Activated naive CD4-positive, alpha-beta T cell treated with anti-CD3 and anti-CD28 coated beads, Interleukin-2, amount 50 U/mL, for 72 hours (primary cell): ENCODE measurements around the gene NBEA. TPM values are rescaled to one million over a fixed set of nuclear protein-coding genes. Genes with fewer than 3 reads are reported as not detected.
"Not testable (repeated sequence)": the region's sequence is repeated elsewhere in the genome, so short reads cannot be mapped to it uniquely, and the experiment has no call there.

Experiments
- ATAC-seq, 2 donors: fragments of 150-1000 bp; cut with Tn5 transposase; 2 replicates each; pipeline ENCODE4 v1.10.0; 2021; ENCODE audit warnings: mild to moderate bottlenecking in 2 of 2, moderate library complexity in 2 of 2
- DNase-seq, 2 donors: peaks; one replicate each; pipeline ENCODE4 v3.0.0; 2021 to 2022; ENCODE audit warnings: low spot score in 2 of 2
- H3K27ac Mint-ChIP-seq, 2 donors: one replicate each; pipeline ENCODE4 v1.8.0; 2022; ENCODE audit warnings: mild to moderate bottlenecking in 2 of 2, mixed read lengths in 2 of 2
- H3K36me3 Mint-ChIP-seq, 2 donors: one replicate each; pipeline ENCODE4 v1.8.0; 2022; ENCODE audit warnings: mixed read lengths in 2 of 2
- H3K9me3 Mint-ChIP-seq, 2 donors: one replicate each; pipeline ENCODE4 v1.8.0; 2022; ENCODE audit warnings: mixed read lengths in 2 of 2
- total RNA-seq, 2 donors: library from RNA; stranded (reverse); gene quantifications; one replicate each; pipeline ENCODE4 v1.2.3, GENCODE V29; 2022

The NBEA gene
- total RNA-seq, 2 donors from 2014 or later: 0.37 to 0.84 TPM

DNA sequence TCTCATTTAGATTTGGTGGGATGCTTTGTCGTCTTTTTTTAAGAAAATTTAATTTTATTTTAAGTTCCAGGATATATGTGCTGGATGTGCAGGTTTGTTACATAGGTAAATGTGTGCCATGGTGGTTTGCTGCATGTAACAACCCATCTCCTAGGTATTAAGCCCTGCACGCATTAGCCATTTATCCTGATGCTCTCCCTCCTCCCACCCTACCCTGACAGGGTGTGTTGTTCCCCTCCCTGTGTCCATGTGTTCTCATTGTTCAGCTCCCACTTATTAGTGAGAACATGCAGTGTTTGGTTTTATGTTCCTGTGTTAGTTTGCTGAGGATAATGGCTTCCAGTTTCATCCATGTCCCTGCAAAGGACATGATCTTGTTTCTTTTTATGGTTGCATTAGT lies 61.7 kb downstream of the NBEA start:
- not testable (repeated sequence) for ATAC-seq, DNase-seq, H3K36me3 Mint-ChIP-seq, H3K27ac Mint-ChIP-seq, H3K9me3 Mint-ChIP-seq

DNA sequence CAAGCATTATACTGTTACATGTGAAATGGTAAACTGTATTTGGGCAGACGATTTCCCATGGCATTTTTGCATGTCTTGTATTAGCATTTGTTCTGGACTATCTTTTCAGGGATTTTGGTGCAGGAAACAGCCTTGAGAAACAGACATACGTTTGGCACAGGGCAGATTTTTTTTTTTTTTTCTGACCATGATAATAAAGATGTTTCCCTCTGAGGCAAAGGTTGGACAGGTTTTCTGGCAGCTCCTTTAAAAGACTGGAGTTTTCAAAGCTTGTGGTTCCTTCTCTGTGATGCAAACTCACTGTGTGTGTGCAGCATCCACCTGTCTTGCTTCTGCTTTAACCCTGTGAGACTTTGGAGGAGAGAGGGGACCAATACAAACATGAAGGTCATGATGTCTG lies 63.0 kb downstream of the NBEA start:
- peaks cover 14 to 15% of the 10 kb centered on the region in 2 donors for H3K9me3 Mint-ChIP-seq
- no peak for ATAC-seq
- peaks cover 0 to 4% of the 10 kb centered on the region in 2 donors for H3K36me3 Mint-ChIP-seq
- H3K27ac Mint-ChIP-seq: no peak overlapping the region
- no peak for DNase-seq

DNA sequence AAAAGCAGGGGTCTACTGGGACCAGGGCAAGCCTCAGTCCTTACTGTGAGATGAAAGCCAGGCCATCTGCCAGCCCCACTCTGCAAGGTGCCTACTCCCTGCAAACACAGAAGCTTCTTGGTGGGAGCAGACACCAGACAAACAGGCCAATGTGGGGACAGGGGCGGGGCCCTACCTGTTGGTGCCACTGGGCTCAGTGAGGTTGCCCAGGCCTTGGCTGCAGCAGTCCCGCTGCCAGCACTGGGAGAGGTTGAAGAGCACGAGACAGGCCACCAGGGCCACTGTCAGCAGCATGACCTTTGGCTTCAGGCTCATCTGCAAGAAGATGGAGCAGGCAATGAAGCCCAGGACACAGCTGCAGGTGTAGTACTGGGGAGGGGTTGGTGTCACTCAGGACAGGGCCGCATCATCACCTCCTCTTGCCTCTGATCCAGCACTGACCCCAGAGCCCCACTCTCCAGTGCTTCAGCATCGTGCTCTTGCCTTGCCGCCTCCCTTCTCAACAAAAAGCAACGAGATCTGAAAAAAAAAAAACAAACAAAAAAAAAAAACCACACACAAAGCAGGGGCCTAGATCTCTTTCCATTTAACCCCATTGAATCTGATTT lies 72.6 kb downstream of the NBEA start:
- Mint-ChIP-seq H3K36me3 (no peaks in the 10 kb centered on the region), H3K27ac (no peak overlapping the region), H3K9me3 (peaks cover 0 to 5% of the 10 kb centered on the region in 2 donors)
- ATAC-seq (no peak), DNase-seq (no peak)

DNA sequence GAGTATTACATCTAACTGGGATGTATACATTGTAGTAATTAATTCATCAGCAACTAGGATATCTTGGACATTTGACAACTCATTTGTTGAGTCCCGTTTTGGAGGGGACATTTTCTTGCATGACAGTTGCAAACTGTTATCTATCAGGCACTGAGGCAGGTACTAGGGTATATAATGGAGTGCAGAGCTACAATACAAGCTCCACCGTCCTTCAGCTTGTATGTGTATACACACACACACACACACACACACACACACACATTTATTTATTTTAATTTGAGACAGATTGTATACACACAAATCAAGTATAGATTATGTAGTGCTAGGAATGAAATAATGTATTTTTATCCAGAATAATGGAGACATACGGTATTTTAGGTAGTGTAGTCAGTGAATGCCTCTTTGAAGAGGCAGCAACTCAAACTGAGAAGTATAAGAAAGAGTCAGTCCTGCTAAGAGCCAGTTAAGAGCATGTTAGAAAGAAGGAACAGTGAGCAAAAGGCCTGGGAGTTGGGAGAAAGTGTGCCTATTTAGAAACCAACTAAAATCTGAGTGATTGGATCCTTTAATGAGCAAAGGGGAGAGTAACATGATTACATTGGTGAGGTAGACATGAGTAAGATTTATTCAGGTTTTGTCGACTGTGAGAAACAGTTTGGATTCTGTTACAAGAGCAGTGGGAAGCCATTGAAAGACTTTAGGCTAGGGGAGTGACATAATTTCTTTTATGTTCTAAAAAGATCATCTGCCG lies 74.5 kb downstream of the NBEA start:
- peaks cover 0 to 8% of the 10 kb centered on the region in 2 donors for H3K36me3 Mint-ChIP-seq
- ATAC-seq (no peak), DNase-seq (no peak)
- H3K9me3 Mint-ChIP-seq: peaks cover 0 to 5% of the 10 kb centered on the region in 2 donors
- no peak overlapping the region for H3K27ac Mint-ChIP-seq

DNA sequence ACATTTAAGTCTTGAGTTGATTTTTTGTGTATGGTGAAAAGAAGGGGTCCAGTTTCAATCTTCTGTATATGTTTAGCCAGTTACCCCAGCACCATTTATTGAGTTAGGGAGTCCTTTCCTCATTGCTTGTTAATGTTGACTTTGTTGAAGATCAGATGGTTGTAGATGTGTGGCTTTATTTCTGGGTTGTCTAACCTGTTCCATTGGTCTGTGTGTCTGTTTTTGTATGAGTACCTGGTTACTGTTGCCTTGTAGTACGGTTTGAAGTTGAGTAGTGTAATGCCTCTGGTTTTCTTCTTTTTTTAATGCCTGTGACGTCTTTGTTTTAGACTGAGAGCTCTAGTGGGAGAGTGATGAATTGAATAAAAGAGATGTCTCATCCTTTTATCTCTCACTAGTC lies 83.2 kb downstream of the NBEA start:
- no peak for ATAC-seq
- peaks cover 17 to 22% of the 10 kb centered on the region in 2 donors for H3K9me3 Mint-ChIP-seq

DNA sequence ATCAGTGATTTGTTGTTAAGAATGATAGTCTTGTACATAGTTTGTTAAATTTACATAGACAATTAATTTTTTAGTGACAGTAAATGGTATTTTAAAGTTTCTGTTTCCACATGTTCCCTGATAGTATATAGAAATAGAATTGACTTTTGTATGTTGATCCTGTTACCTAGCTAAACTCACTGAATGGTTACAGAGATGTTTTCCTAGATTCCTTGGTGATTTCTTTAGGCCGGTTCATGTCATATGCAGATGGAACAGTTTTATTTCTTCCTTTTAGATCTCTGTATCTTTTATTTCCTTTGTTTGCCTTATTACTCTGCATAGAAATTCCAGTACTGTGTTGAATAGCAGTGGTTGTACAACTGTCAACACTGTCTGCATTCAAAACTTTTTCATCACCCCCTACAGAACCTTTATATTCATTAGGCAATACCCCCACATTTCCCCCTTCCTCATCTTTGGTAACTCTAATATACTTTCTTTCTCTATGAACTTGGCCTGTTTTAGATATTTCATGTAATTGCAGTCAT lies 86.3 kb downstream of the NBEA start:
- DNase-seq (no peak), ATAC-seq (no peak)
- Mint-ChIP-seq H3K36me3 (peaks cover 0 to 21% of the 10 kb centered on the region in 2 donors), H3K27ac (no peak overlapping the region), H3K9me3 (peaks cover 32 to 37% of the 10 kb centered on the region in 2 donors)

More for the DNA sequence above, 83.2 kb downstream of the NBEA start:
- H3K36me3 Mint-ChIP-seq: peaks cover 0 to 17% of the 10 kb centered on the region in 2 donors
- no peak for DNase-seq
- no peak overlapping the region for H3K27ac Mint-ChIP-seq

DNA sequence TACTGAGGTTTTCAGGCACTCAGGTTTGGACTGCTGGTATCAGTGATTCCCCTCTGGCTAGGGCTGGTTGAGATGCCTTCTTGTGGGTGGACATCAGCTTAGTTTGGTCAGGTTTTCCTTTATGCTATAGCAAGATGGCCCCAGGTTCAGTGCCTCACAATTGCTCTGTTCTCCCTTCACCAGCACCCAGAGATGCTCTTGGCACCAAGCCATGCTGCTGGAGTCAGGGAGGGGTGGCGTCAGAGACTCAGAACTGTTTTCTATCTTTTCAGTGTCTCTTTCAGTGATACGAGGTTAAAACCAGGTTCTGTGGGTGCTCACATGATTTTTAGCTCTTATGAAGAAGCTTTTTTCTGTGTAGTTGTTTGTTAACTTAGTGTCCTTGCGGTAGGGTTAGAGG lies 96.9 kb downstream of the NBEA start:
- ATAC-seq: no peak
- H3K36me3 Mint-ChIP-seq: peaks cover 0 to 17% of the 10 kb centered on the region in 2 donors
- no peak for DNase-seq
- H3K27ac Mint-ChIP-seq: no peak overlapping the region
- peaks cover 15 to 17% of the 10 kb centered on the region in 2 donors for H3K9me3 Mint-ChIP-seq

DNA sequence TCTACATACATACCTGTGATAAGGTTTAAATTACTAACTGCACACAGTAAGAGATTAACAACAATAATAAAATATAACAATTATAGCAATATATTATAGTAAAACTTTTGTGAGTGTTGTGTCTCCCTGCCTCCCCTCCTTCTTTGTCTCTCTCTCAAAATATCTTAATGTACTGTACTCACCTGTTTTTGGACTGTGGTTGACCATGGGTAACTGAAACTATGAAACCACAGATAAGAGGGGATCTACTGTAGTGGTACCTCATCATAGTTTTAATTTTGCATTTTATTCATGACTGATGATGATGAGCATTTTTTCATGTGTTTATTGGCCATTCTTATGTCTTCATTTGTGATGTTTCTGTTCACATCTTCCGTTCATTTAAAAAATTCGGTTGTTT lies 104.5 kb downstream of the NBEA start:
- H3K9me3 Mint-ChIP-seq: no peaks in the 10 kb centered on the region
- H3K27ac Mint-ChIP-seq: no peak overlapping the region
- ATAC-seq (no peak), DNase-seq (no peak)
- H3K36me3 Mint-ChIP-seq: no peaks in the 10 kb centered on the region

DNA sequence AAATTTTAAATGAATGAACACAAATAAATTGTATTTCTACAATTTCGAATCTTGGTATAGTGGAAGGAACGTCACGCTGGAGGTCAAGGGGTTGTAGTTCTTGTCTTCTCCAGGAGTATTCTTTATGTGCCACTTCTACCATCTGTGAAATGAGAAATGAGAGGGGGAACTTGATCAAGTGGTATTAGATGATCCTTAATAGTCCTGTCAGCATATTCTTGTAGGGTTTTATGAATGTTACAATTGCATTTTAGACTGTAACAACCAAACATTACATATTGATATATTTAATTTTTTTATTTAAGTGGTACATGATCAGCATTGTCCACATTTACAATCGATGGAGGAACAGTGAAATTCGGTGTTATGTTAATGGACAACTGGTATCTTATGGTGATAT lies 113.6 kb downstream of the NBEA start:
- Mint-ChIP-seq H3K27ac (no peak overlapping the region), H3K36me3 (no peaks in the 10 kb centered on the region), H3K9me3 (no peaks in the 10 kb centered on the region)
- DNase-seq (no peak), ATAC-seq (no peak)

DNA sequence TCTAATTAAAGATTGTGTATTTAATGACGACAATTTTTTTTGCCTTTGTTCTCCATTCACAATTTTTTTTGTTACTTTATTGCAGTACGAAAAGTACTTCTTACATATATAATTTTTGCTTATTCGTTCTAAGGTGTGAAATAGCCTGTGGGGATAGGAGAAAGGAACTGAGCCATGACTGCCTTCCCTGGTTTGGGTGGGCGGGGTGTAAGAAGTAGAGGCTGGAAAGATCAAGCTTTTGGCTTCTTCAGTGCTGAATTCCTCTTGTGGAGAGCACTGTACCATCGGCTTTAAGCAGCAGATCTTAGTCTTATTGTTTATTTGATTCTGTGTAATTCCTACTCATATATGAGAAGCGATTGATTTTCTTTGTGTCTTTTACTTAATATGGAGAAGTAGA lies 115.8 kb downstream of the NBEA start:
- ATAC-seq: no peak
- no peaks in the 10 kb centered on the region for H3K9me3 Mint-ChIP-seq
- DNase-seq: no peak
- no peak overlapping the region for H3K27ac Mint-ChIP-seq
- H3K36me3 Mint-ChIP-seq: no peaks in the 10 kb centered on the region

DNA sequence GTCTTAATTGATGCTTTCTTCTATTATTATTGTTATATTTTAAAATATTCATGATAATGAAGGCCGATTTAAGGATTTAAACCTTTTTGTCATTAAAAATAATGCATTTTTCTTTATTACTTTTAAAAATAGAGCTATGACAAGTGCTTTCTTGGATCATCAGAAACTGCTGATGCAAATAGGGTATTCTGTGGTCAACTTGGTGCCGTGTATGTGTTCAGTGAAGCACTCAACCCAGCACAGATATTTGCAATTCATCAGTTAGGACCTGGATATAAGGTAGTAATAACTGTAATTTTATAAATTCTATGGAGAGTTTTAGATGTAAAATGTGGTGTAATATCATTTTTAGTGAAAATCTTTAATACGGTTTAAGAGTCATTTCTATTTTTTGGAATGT lies 116.5 kb downstream of the NBEA start:
- DNase-seq, ATAC-seq, H3K9me3 Mint-ChIP-seq, H3K36me3 Mint-ChIP-seq, H3K27ac Mint-ChIP-seq: not testable (repeated sequence)

DNA sequence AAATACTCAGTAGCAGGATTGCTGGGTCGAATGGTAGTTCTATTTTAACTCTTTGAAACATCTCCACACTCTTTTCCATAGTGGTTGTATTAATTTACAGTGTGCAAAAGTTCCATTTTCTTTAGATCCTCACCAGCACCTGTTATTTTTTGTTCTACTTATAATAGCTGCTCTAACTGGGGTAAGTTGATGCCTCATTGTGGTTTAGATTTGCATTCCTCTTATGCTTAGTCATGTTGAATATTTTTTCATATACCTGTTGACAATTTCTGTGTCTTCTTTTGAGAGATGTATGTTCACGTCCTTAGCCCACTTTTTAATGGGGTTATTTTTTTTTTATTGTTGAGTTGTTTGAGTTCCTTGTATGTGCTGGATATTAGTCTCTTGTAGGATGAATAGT lies 144.6 kb downstream of the NBEA start:
- Mint-ChIP-seq H3K36me3 (peaks cover 0 to 23% of the 10 kb centered on the region in 2 donors), H3K9me3 (peaks cover 18 to 19% of the 10 kb centered on the region in 2 donors), H3K27ac (no peak overlapping the region)
- ATAC-seq (no peak), DNase-seq (no peak)

DNA sequence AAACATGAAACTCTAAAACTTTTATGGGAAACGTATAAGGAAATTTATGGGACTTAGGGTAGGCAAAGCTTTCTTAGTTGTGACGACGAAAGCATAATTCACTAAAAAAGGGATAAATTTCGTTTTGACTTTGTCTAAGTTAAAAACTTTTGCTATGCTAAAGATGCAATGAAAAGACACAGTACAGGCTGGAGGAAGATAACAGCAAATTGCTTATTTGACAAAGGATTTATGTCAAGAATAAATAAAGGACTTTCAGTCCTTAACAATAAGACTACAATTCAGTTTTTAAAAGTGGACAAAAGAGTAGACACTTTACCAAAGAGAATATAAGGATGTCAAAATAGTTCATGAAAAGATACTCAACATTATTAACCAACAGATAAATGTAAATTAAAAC lies 150.2 kb downstream of the NBEA start:
- Mint-ChIP-seq H3K27ac (no peak overlapping the region), H3K9me3 (peaks cover 5% of the 10 kb centered on the region in 2 donors), H3K36me3 (peaks cover 0 to 7% of the 10 kb centered on the region in 2 donors)
- DNase-seq (no peak), ATAC-seq (no peak)

DNA sequence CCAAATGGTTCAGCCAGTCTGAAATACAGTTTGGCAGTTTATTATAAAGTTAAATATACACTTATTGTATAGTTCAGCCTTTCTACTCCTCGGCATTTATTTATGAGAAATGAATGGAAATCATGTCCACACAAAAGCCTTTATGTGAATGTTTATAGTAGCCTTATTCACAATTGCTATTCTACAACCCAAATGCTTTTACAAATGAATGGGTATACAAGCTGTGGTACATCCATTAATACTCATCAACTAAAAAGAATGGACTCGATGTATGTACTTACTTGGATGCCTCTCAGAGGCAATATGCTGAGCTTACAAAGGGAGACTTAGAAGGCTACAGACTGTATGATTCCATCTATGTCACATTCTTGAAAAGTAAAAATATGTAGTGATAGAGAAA lies 150.7 kb downstream of the NBEA start:
- ATAC-seq (no peak), DNase-seq (no peak)

DNA sequence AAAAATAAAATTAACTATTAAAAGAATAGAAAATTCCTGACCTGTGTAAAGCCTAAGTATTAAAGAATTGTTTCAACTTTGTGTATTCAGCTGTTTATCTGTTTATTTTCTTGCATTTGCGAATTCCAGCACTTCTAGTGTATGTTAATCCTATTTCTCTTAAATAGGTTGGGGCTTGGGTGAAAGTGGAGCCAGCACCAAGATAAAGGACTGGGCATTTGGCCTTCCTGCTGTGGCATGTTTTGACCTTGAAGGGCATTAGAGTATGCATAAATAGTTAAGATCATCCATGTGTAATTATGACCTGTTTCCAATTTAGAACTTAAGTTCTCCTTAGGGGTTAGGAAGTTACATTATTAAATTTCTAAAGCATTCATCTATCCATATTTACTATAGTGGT lies 151.3 kb downstream of the NBEA start:
- DNase-seq (no peak), ATAC-seq (no peak)
- peaks cover 0 to 4% of the 10 kb centered on the region in 2 donors for H3K36me3 Mint-ChIP-seq
- no peak overlapping the region for H3K27ac Mint-ChIP-seq
- peaks cover 0 to 3% of the 10 kb centered on the region in 2 donors for H3K9me3 Mint-ChIP-seq

More for the DNA sequence above, 150.7 kb downstream of the NBEA start:
- no peak overlapping the region for H3K27ac Mint-ChIP-seq
- H3K9me3 Mint-ChIP-seq: peaks cover 2% of the 10 kb centered on the region in 2 donors
- peaks cover 0 to 3% of the 10 kb centered on the region in 2 donors for H3K36me3 Mint-ChIP-seq

DNA sequence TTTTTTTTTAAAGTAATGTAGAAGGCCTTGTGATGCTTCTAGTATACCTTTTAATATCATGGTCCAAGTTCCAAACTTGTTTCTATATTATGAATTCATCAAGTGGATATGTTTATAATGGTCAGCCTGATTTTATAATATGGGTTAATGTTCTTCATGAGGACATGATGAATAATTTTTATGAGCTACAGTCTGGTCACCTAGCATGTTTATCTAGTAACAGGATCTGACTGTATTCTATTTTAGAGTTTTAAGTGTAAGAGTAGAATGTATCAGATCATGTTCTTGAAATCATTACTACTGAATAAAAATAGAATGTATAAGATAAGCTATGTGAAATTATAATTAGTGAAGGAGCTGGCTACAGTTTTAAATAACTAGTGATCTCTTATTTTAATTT lies 164.7 kb downstream of the NBEA start:
- H3K36me3 Mint-ChIP-seq, H3K9me3 Mint-ChIP-seq, DNase-seq, ATAC-seq, H3K27ac Mint-ChIP-seq: not testable (repeated sequence)

DNA sequence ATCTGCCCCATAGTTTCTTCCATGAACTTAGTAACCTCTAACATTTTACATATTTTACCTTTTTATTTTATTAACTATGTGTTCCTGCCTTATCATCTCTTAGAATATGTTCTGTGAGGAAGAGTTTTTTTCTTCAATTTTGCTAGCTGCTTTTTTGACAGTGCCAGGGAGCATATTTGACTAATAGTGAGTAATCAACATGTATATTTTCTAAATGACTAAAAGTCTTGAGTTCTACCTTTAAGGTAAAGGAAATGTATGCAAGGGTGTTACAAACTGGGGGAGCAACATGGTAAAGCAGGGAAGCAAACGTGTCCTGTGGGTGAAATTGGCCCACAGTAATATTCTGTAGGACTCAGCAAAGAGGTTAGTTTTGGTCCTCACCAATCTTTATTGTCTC lies 165.5 kb downstream of the NBEA start:
- ATAC-seq (no peak), DNase-seq (no peak)
- Mint-ChIP-seq H3K27ac (no peak overlapping the region), H3K36me3 (no peaks in the 10 kb centered on the region), H3K9me3 (no peaks in the 10 kb centered on the region)

DNA sequence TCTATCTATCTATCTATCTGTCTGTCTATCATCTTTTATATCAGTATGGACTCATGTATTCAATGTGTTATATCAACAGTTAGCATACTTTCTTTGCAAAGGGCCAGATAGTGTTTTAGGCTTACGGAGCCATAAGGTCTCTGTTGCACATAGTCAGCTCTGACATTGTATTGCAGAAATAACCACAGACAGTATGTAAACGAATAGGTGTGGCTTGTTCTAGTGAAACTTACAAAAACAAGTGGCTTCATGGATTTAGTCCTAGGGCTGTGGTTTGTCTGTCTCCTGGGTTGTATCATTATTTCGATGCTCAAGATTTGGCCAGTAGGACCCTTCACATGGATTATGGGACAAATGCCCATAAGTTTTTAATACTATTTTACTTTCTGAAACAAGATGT lies 171.5 kb downstream of the NBEA start:
- not testable (repeated sequence) for H3K36me3 Mint-ChIP-seq, DNase-seq, H3K27ac Mint-ChIP-seq

More for the DNA sequence above, 171.5 kb downstream of the NBEA start:
- not testable (repeated sequence) for H3K9me3 Mint-ChIP-seq, ATAC-seq
